Measurements from ENCODE around the gene ALKBH8. TPM values are rescaled to one million over a fixed set of nuclear protein-coding genes. Genes with fewer than 3 reads are reported as not detected.
A peak's percentile ranks its signal among the peaks of the same experiment; 100 is the strongest.

The ALKBH8 gene
- total RNA-seq, 2 experiments from 2014 or later, result 6.5 to 7.7 TPM

DNA sequence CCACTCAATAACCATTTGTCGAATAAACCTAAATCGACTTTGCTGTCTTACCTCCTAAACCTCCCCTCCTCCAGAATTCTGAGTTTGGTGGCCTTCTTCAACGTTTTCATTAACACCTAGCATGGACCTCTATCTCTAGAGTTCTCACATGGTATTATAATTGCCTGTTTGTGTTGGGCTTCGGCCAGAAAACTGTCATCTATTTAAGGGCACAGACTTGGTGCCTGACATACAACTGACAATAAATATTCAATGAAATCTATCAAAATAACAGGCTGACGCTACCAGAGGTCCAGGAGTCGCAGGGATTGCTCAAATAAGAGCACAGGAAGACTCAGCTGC is 687 bp downstream of the ALKBH8 start:
- H3K36me3 ChIP-seq (ENCODE audit: insufficient read depth, low read length), result peaks cover 6% of the 10 kb centered on the region
- no peaks in the 10 kb centered on the region for H3K27me3 Mint-ChIP-seq
- H3K4me1 ChIP-seq (ENCODE audit: insufficient read depth, low read length), result peaks cover 16% of the 10 kb centered on the region
- ATAC-seq (ENCODE audit: poor library complexity) (no peak), DNase-seq (no peak)
- H3K27ac Mint-ChIP-seq, result peak overlapping the region; percentile 85
- ChIA-PET POLR2A (interaction anchor here (1.5 to 1.8 kb wide), 3 partner anchors 19 to 1100 kb away, joined by 3 to 8 read pairs (median 5); partner anchors contain the start of genes CWF19L2 and DDX10), CTCF (interaction anchor here (2.2 kb wide), 1 partner anchor 16 kb away, joined by 6 read pairs; no protein-coding TSS in a partner anchor)
- H3K36me3 Mint-ChIP-seq (ENCODE audit: low read depth), result peaks cover 25% of the 10 kb centered on the region
- H3K27ac ChIP-seq (ENCODE audit: low read depth in 1 of 2, low read length in 2 of 2), result peak overlapping the region; percentile 57 to 69
- peaks cover 56% of the 10 kb centered on the region for H3K4me1 Mint-ChIP-seq (ENCODE audit: low read depth)
- H3K27me3 ChIP-seq (ENCODE audit: control insufficient read depth in 1 of 2, insufficient read depth in 2 of 2, low read length in 2 of 2), result no peaks in the 10 kb centered on the region
- intact Hi-C loops (cut with DNase I, micrococcal nuclease), result loop anchor here (1.0 to 10.0 kb wide), 5 partner anchors 16 to 902 kb away; partner anchors contain the start of genes C11orf65 (in 1 of the 2) and CUL5 (in 1 of the 2)
- H3K4me3 ChIP-seq (ENCODE audit: low read length), result peak overlapping the region; percentile 70
- H3K9me3 ChIP-seq (ENCODE audit: control insufficient read depth in 1 of 2, insufficient read depth in 1 of 2, low read length in 2 of 2), result no peaks in the 10 kb centered on the region
- peak overlapping the region; percentile 91 for H3K4me3 Mint-ChIP-seq
- H3K9me3 Mint-ChIP-seq, result no peaks in the 10 kb centered on the region
- no peak for TF ChIP-seq CTCF (IDR thresholded peaks at IDR 0.05)

- intact Hi-C loops (cut with DNase I, micrococcal nuclease), result loop anchor here (1.0 to 10.0 kb wide), 4 partner anchors 126 to 904 kb away; partner anchors contain the start of gene C11orf65 (in 1 of the 2)
- peaks cover 16% of the 10 kb centered on the region for H3K4me1 ChIP-seq (ENCODE audit: insufficient read depth, low read length)
- no peak overlapping the region for H3K4me3 ChIP-seq (ENCODE audit: low read length)
- ATAC-seq (ENCODE audit: poor library complexity) (no peak), DNase-seq (peak in 11 of 14 experiments; percentile 7 to 71 (median 28))
- no peaks in the 10 kb centered on the region for H3K9me3 ChIP-seq (ENCODE audit: control insufficient read depth in 1 of 2, insufficient read depth in 1 of 2, low read length in 2 of 2)
- peaks cover 36% of the 10 kb centered on the region for H3K36me3 Mint-ChIP-seq (ENCODE audit: low read depth)
- no peaks in the 10 kb centered on the region for H3K9me3 Mint-ChIP-seq
- POLR2A ChIA-PET, result interaction anchor here (1.0 kb wide), 1 partner anchor 26 kb away, joined by 3 read pairs; no protein-coding TSS in a partner anchor
- no peak overlapping the region for H3K27ac ChIP-seq (ENCODE audit: low read depth in 1 of 2, low read length in 2 of 2)
- H3K4me1 Mint-ChIP-seq (ENCODE audit: low read depth), result peaks cover 56% of the 10 kb centered on the region
- CTCF ChIA-PET, result interaction anchor here (1.0 to 1.9 kb wide), 6 partner anchors 13 to 445 kb away, joined by 3 to 9 read pairs (median 4); partner anchors contain the start of gene CUL5
- no peaks in the 10 kb centered on the region for H3K27me3 ChIP-seq (ENCODE audit: control insufficient read depth in 1 of 2, insufficient read depth in 2 of 2, low read length in 2 of 2)
- H3K27me3 Mint-ChIP-seq, result no peaks in the 10 kb centered on the region
- H3K4me3 Mint-ChIP-seq, result peak overlapping the region; percentile 82
- peaks cover 15% of the 10 kb centered on the region for H3K36me3 ChIP-seq (ENCODE audit: insufficient read depth, low read length)
- TF ChIP-seq CTCF (IDR thresholded peaks at IDR 0.05), result peak; percentile 57
- H3K27ac Mint-ChIP-seq, result peak overlapping the region; percentile 80
Observed at GRCh38 chr11:107563702-107564101, 1.8 kb downstream of the ALKBH8 start.

DNA sequence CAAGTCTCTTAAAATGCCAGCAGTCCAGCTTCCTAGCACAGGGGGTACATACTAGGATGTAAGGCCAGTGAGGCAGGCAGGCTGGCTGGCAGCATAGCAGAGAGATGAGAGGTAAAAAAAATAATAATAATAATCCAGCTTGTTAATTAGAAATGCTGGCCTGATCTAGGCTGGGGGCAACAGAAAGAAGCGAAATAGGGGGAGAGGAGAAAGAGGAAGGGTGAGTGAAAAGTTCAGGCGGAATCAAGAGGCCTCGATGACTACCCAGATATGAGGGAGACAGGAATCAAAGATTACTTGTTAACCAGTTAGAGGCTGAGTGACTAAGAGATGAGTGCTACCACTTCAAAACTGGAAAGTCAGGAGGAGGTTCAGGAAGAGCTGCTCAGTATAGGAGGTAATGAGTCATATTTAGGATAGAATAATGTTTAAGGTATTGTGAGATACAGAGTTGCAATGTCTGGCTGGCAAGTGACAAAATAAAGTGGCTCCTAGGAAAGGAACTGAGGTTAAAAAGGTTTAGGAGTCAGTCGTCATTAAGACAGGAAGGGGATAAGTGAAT is 2.8 kb downstream of the ALKBH8 start:
- no peak for TF ChIP-seq CTCF (IDR thresholded peaks at IDR 0.05)
- Histone ChIP-seq H3K36me3 (ENCODE audit: insufficient read depth, low read length) (peaks cover 21% of the 10 kb centered on the region), H3K4me3 (ENCODE audit: low read length) (no peak overlapping the region), H3K27ac (ENCODE audit: low read depth in 1 of 2, low read length in 2 of 2) (no peak overlapping the region), H3K27me3 (ENCODE audit: control insufficient read depth in 1 of 2, insufficient read depth in 2 of 2, low read length in 2 of 2) (no peaks in the 10 kb centered on the region), H3K4me1 (ENCODE audit: insufficient read depth, low read length) (peaks cover 16% of the 10 kb centered on the region), H3K9me3 (ENCODE audit: control insufficient read depth in 1 of 2, insufficient read depth in 1 of 2, low read length in 2 of 2) (no peaks in the 10 kb centered on the region)
- POLR2A ChIA-PET, result no interaction called here
- DNase-seq (no peak), ATAC-seq (ENCODE audit: poor library complexity) (no peak)
- H3K4me3 Mint-ChIP-seq, result peak overlapping the region; percentile 26
- intact Hi-C loops (cut with DNase I, micrococcal nuclease), result loop anchor here (1.0 to 10.0 kb wide), 4 partner anchors 127 to 905 kb away; partner anchors contain the start of gene C11orf65 (in 1 of the 2)
- H3K27ac Mint-ChIP-seq, result peak overlapping the region; percentile 16
- peaks cover 56% of the 10 kb centered on the region for H3K4me1 Mint-ChIP-seq (ENCODE audit: low read depth)
- H3K36me3 Mint-ChIP-seq (ENCODE audit: low read depth), result peaks cover 43% of the 10 kb centered on the region
- CTCF ChIA-PET, result interaction anchor here (1.0 to 1.9 kb wide), 6 partner anchors 12 to 446 kb away, joined by 3 to 9 read pairs (median 4); partner anchors contain the start of gene CUL5
- no peaks in the 10 kb centered on the region for H3K9me3 Mint-ChIP-seq
- no peaks in the 10 kb centered on the region for H3K27me3 Mint-ChIP-seq

Measured in CD4-positive, alpha-beta T cell (primary cell).